ENCODE data around the gene CLCN1. TPM values are rescaled to one million over a fixed set of nuclear protein-coding genes. Genes with fewer than 3 reads are reported as not detected.
"Not testable (repeated sequence)": the region's sequence is repeated elsewhere in the genome, so short reads cannot be mapped to it uniquely, and the experiment has no call there.

CLCN1 gene
- total RNA-seq, 2 experiments from 2014 or later = 0.06 TPM; not detected in 1

GRCh38 chr7:143385891-143386781, 70.2 kb downstream of the CLCN1 start:
- no peaks in the 10 kb centered on the region for H3K9me3 Mint-ChIP-seq
- ChIA-PET CTCF (interaction anchor here (0.8 to 1.7 kb wide), 3 partner anchors 10 to 19 kb away, joined by 3 to 6 read pairs (median 5); no protein-coding TSS in a partner anchor), POLR2A (interaction anchor here (0.7 kb wide), 1 partner anchor 22 kb away, joined by 3 read pairs; no protein-coding TSS in a partner anchor)
- no peaks in the 10 kb centered on the region for H3K27me3 Mint-ChIP-seq
- H3K4me3 Mint-ChIP-seq = no peak overlapping the region
- no peak overlapping the region for H3K27ac Mint-ChIP-seq
- peak; percentile 70 for DNase-seq
- H3K36me3 Mint-ChIP-seq (ENCODE audit: low read depth) = peaks cover 32% of the 10 kb centered on the region
- H3K4me1 Mint-ChIP-seq = peaks cover 17% of the 10 kb centered on the region

GRCh38 chr7:143387156-143387975, 71.5 kb downstream of the CLCN1 start:
- H3K4me3 Mint-ChIP-seq = no peak overlapping the region
- H3K4me1 Mint-ChIP-seq = peaks cover 17% of the 10 kb centered on the region
- H3K27ac Mint-ChIP-seq = no peak overlapping the region
- CTCF ChIA-PET = interaction anchor here (0.7 to 1.3 kb wide), 2 partner anchors 14 to 170 kb away, joined by 3 read pairs; no protein-coding TSS in a partner anchor
- H3K27me3 Mint-ChIP-seq = no peaks in the 10 kb centered on the region
- peaks cover 37% of the 10 kb centered on the region for H3K36me3 Mint-ChIP-seq (ENCODE audit: low read depth)
- H3K9me3 Mint-ChIP-seq = no peaks in the 10 kb centered on the region
- POLR2A ChIA-PET = no interaction called here
- DNase-seq = no peak

DNA sequence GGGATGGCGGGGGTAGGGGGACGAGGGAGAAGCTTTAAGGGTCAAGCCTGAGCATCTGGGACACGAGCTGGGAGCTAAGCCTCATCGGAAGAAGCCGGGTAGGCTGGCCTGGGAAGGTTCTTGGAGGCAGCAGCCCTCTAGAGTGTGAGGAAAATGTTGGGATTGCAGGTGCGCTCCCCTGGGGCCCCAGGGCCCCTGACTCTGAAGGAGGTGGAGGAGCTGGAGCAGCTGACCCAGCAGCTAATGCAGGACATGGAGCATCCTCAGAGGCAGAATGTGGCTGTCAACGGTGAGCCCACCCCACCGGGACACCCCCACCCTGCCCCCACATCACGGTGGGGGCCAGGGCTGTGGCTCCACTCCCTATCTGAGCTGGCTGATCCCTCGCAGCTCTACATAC, 72.1 kb downstream of the CLCN1 start:
- peaks cover 17% of the 10 kb centered on the region for H3K4me1 Mint-ChIP-seq
- no peak overlapping the region for H3K27ac Mint-ChIP-seq
- no peaks in the 10 kb centered on the region for H3K27me3 Mint-ChIP-seq
- no peak overlapping the region for H3K4me3 Mint-ChIP-seq
- peaks cover 33% of the 10 kb centered on the region for H3K36me3 Mint-ChIP-seq (ENCODE audit: low read depth)
- no peaks in the 10 kb centered on the region for H3K9me3 Mint-ChIP-seq
- CTCF ChIA-PET = interaction anchor here (0.7 to 3.6 kb wide), 4 partner anchors 8 to 171 kb away, joined by 3 to 18 read pairs (median 9); partner anchors contain the start of genes EPHA1 and ZYX
- POLR2A ChIA-PET = no interaction called here
- no peak for DNase-seq

DNA sequence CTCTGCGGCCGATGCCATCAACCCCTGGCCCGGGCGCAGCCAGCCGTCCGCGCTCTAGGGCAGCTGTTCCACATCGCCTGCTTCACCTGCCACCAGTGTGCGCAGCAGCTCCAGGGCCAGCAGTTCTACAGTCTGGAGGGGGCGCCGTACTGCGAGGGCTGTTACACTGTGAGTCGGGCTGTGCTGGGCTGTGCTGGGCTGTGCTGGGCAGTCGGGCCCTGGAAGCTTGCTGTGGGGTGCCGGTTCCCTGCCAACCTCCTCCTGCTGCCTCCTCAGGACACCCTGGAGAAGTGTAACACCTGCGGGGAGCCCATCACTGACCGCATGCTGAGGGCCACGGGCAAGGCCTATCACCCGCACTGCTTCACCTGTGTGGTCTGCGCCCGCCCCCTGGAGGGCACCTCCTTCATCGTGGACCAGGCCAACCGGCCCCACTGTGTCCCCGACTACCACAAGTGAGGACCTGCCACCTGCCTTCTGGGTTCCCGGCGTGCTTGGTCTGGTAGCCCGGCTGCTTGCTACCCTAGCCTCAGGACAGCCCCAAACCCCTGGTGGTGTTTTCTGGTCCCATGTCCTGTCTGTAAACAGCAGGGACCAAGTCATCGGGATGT, 72.7 kb downstream of the CLCN1 start:
- Mint-ChIP-seq H3K4me1 (peaks cover 18% of the 10 kb centered on the region), H3K9me3 (no peaks in the 10 kb centered on the region), H3K27me3 (no peaks in the 10 kb centered on the region), H3K27ac (no peak overlapping the region), H3K36me3 (ENCODE audit: low read depth) (peaks cover 31% of the 10 kb centered on the region), H3K4me3 (no peak overlapping the region)
- POLR2A ChIA-PET = no interaction called here
- no peak for DNase-seq
- CTCF ChIA-PET = interaction anchor here (0.7 to 3.6 kb wide), 5 partner anchors 8 to 171 kb away, joined by 3 to 18 read pairs (median 3); partner anchors contain the start of genes EPHA1 and ZYX

- DNase-seq = no peak
- ChIA-PET CTCF (interaction anchor here (0.6 to 3.6 kb wide), 5 partner anchors 9 to 149 kb away, joined by 3 to 18 read pairs (median 3); partner anchors contain the start of genes EPHA1 and ZYX), POLR2A (no interaction called here)
- no peak overlapping the region for H3K4me3 Mint-ChIP-seq
- peak overlapping the region; percentile 43 for H3K27ac Mint-ChIP-seq
- no peaks in the 10 kb centered on the region for H3K9me3 Mint-ChIP-seq
- peaks cover 22% of the 10 kb centered on the region for H3K4me1 Mint-ChIP-seq
- peaks cover 31% of the 10 kb centered on the region for H3K36me3 Mint-ChIP-seq (ENCODE audit: low read depth)
- H3K27me3 Mint-ChIP-seq = no peaks in the 10 kb centered on the region
Measured at GRCh38 chr7:143389316-143390103, 73.6 kb downstream of the CLCN1 start.

- peaks cover 28% of the 10 kb centered on the region for H3K4me1 Mint-ChIP-seq
- peak overlapping the region; percentile 43 for H3K27ac Mint-ChIP-seq
- no peaks in the 10 kb centered on the region for H3K9me3 Mint-ChIP-seq
- DNase-seq = no peak
- POLR2A ChIA-PET = no interaction called here
- H3K36me3 Mint-ChIP-seq (ENCODE audit: low read depth) = peaks cover 31% of the 10 kb centered on the region
- CTCF ChIA-PET = interaction anchor here (0.8 to 3.6 kb wide), 5 partner anchors 9 to 150 kb away, joined by 3 to 18 read pairs (median 3); partner anchors contain the start of genes EPHA1 and ZYX
- H3K4me3 Mint-ChIP-seq = no peak overlapping the region
- H3K27me3 Mint-ChIP-seq = no peaks in the 10 kb centered on the region
Measured at GRCh38 chr7:143390104-143390772, 74.3 kb downstream of the CLCN1 start.

DNA sequence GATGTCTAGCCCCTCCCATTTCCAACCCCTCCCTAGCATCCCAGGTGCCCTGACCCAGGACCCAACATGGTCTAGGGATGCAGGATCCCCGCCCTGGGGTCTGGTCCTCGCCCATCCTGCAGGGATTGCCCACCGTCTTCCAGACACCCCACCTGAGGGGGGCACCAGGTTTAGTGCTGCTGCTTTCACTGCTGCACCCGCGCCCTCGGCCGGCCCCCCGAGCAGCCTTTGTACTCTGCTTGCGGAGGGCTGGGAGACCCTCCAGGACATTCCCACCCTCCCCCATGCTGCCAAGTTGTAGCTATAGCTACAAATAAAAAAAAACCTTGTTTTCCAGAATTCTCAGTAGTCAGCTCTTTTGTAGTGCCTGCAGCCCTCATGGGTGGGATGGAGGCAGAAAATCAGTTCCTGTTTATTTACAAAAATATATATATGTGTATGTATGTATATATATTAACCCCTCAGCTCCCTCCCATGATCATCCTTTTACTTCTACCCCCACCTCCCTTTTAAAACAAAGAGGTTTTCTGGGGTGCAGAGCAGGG, 74.9 kb downstream of the CLCN1 start:
- H3K36me3 Mint-ChIP-seq (ENCODE audit: low read depth) = peaks cover 31% of the 10 kb centered on the region
- peaks cover 31% of the 10 kb centered on the region for H3K4me1 Mint-ChIP-seq
- H3K27ac Mint-ChIP-seq = no peak overlapping the region
- H3K4me3 Mint-ChIP-seq = no peak overlapping the region
- ChIA-PET CTCF (interaction anchor here (0.8 to 3.6 kb wide), 6 partner anchors 8 to 151 kb away, joined by 3 to 18 read pairs (median 3); partner anchors contain the start of genes EPHA1 and ZYX), POLR2A (no interaction called here)
- no peaks in the 10 kb centered on the region for H3K9me3 Mint-ChIP-seq
- no peaks in the 10 kb centered on the region for H3K27me3 Mint-ChIP-seq
- no peak for DNase-seq

- no peak overlapping the region for H3K27ac Mint-ChIP-seq
- H3K4me1 Mint-ChIP-seq = peaks cover 31% of the 10 kb centered on the region
- POLR2A ChIA-PET = no interaction called here
- no peak for DNase-seq
- H3K4me3 Mint-ChIP-seq = no peak overlapping the region
- CTCF ChIA-PET = interaction anchor here (1.1 to 5.6 kb wide), 7 partner anchors 10 to 339 kb away, joined by 3 to 41 read pairs (median 4); partner anchors contain the start of genes EPHA1 and ZYX
- H3K27me3 Mint-ChIP-seq = no peaks in the 10 kb centered on the region
- peaks cover 31% of the 10 kb centered on the region for H3K36me3 Mint-ChIP-seq (ENCODE audit: low read depth)
- no peaks in the 10 kb centered on the region for H3K9me3 Mint-ChIP-seq
Measured at GRCh38 chr7:143391462-143392404, 75.8 kb downstream of the CLCN1 start.

DNA sequence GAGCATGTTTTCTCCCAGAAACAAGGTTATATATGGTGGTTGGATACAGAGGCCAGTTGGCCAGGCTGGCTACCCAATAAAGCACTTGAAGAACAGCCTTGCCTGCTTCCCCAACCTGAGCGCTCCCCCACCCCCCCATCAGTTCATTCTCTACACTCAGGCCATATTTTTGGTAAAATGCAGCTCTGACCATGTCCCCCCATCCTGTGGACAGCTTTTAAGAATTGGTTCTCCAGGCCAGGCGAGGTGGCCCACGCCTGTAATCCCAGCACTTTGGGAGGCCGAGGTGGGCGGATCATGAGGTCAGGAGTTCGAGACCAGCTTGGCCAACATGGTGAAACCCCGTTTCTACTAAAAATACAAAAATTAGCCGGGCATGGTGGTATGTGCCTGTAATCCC, 76.5 kb downstream of the CLCN1 start:
- peaks cover 31% of the 10 kb centered on the region for H3K36me3 Mint-ChIP-seq (ENCODE audit: low read depth)
- CTCF ChIA-PET = interaction anchor here (0.6 to 5.6 kb wide), 5 partner anchors 9 to 431 kb away, joined by 3 to 41 read pairs (median 4); partner anchors contain the start of genes EPHA1 and ZYX
- H3K27ac Mint-ChIP-seq, H3K27me3 Mint-ChIP-seq, DNase-seq, POLR2A ChIA-PET, H3K4me3 Mint-ChIP-seq, H3K9me3 Mint-ChIP-seq: not testable (repeated sequence)
- peaks cover 31% of the 10 kb centered on the region for H3K4me1 Mint-ChIP-seq

DNA sequence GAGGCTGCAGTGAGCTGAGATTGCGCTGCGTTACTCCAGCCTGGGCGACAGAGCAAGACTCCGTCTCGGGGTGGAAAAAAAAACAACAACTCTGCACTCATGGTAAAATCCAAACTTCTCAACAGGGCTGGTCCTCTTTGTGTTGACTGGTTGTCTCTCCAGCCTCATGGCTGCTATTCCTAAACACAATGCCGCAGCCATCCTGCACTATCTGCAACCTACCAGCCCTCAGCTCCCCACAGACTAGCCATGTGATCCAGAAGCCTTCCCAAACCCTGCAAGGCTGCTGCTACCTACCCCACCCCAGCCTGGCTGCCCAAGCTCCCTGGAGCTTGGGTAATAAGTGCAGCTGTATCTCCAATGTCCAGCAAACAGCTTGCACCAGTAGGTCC, 77.0 kb downstream of the CLCN1 start:
- POLR2A ChIA-PET = no interaction called here

More for the DNA sequence above, 77.0 kb downstream of the CLCN1 start:
- peaks cover 28% of the 10 kb centered on the region for H3K4me1 Mint-ChIP-seq
- CTCF ChIA-PET = interaction anchor here (0.6 to 5.6 kb wide), 6 partner anchors 9 to 432 kb away, joined by 3 to 41 read pairs (median 4); partner anchors contain the start of genes EPHA1 and ZYX
- H3K9me3 Mint-ChIP-seq = no peaks in the 10 kb centered on the region
- H3K27ac Mint-ChIP-seq = no peak overlapping the region
- peaks cover 27% of the 10 kb centered on the region for H3K36me3 Mint-ChIP-seq (ENCODE audit: low read depth)
- no peak for DNase-seq
- no peak overlapping the region for H3K4me3 Mint-ChIP-seq
- no peaks in the 10 kb centered on the region for H3K27me3 Mint-ChIP-seq
